AG09309 (cell line): ENCODE data around the gene IGFBP1.

Experiments
- DNase-seq: peaks from one replicate; pipeline ENCODE4 v3.0.0-alpha.2; 2010; ENCODE audit warnings: low read depth
- H3K4me3 ChIP-seq: 2 replicates; pipeline ENCODE4 v1.5.1; 2011; ENCODE audit warnings: mild to moderate bottlenecking, low read depth, low read length, moderate library complexity; ENCODE audit not compliant: control insufficient read depth
- CTCF ChIP-seq: IDR thresholded peaks from 2 replicates; pipeline ENCODE4 v1.5.1; 2011; ENCODE audit warnings: mild to moderate bottlenecking, low read depth, low read length, inconsistent platforms; ENCODE audit not compliant: insufficient read depth, control insufficient read depth; ENCODE audit errors: missing control alignments

Gene IGFBP1

GRCh38 chr7:45867471-45867870 lies 20.8 kb upstream of the IGFBP1 start:
- DNase-seq, result no peak
- no peak overlapping the region for H3K4me3 ChIP-seq
- no peak for TF ChIP-seq CTCF

GRCh38 chr7:45869426-45869825 lies 18.9 kb upstream of the IGFBP1 start:
- TF ChIP-seq CTCF, result no peak

GRCh38 chr7:45872116-45873034 lies 15.9 kb upstream of the IGFBP1 start:
- TF ChIP-seq CTCF, result peak; percentile 60
- DNase-seq, result no peak
- no peak overlapping the region for H3K4me3 ChIP-seq

More at GRCh38 chr7:45869426-45869825, 18.9 kb upstream of the IGFBP1 start:
- H3K4me3 ChIP-seq, result no peak overlapping the region
- DNase-seq, result no peak

GRCh38 chr7:45873035-45873354 lies 15.3 kb upstream of the IGFBP1 start, which contains the start of gene CCDC201:
CCDC201 (minus strand) TSS chr7:45873082; CDS start chr7:45873007, 75 bp downstream.
- no peak within 1 kb of the TSS for H3K4me3 ChIP-seq
- no peak for DNase-seq
- no peak for TF ChIP-seq CTCF

- no peak for DNase-seq
- no peak for TF ChIP-seq CTCF
- no peak overlapping the region for H3K4me3 ChIP-seq
Observed at GRCh38 chr7:45873355-45873754, 14.9 kb upstream of the IGFBP1 start.

- DNase-seq, result peak; percentile 69
- H3K4me3 ChIP-seq, result no peak overlapping the region
- no peak for TF ChIP-seq CTCF
Observed at GRCh38 chr7:45874408-45875131, 13.7 kb upstream of the IGFBP1 start.
